CD14-positive monocyte (primary cell): ENCODE results near the gene TRPV3. TPM values are rescaled to one million over a fixed set of nuclear protein-coding genes. Genes with fewer than 3 reads are reported as not detected.

ENCODE experiments used
- DNase-seq, 3 donors: peaks; one replicate each; pipeline ENCODE4 v3.0.0-alpha.2; 2011 to 2022
- H2AFZ ChIP-seq: 2 replicates; pipeline ENCODE4 v1.6.0; 2012; ENCODE audit warnings: mild to moderate bottlenecking, low read depth, low read length, inconsistent platforms; ENCODE audit not compliant: insufficient read depth, poor library complexity, severe bottlenecking
- H3K27ac ChIP-seq, 2 donors: 1 replicate in 1 of 2; 2 replicates in 1 of 2; pipeline ENCODE4 v1.5.1; 2012 to 2013; ENCODE audit warnings: low read length in 2 of 2, control low read depth in 1 of 2, inconsistent platforms in 1 of 2, low read depth in 1 of 2, mild to moderate bottlenecking in 1 of 2
- H3K27me3 ChIP-seq, 2 donors: one replicate each; pipeline versions ENCODE4 v1.6.0 to v1.6.1; 2011 to 2013; ENCODE audit warnings: low read length in 2 of 2; ENCODE audit not compliant: control insufficient read depth in 2 of 2, insufficient read depth in 2 of 2
- H3K36me3 ChIP-seq, 2 donors: replicated peaks in 1 of 2; 1 replicate in 1 of 2; 2 replicates in 1 of 2; pipeline versions ENCODE4 v1.5.1 to v1.6.1; 2012 to 2013; ENCODE audit warnings: low read length in 2 of 2, control low read depth in 1 of 2, inconsistent platforms in 1 of 2, mild to moderate bottlenecking in 1 of 2; ENCODE audit not compliant: insufficient read depth in 2 of 2, control insufficient read depth in 1 of 2
- H3K4me1 ChIP-seq, 2 donors: 1 replicate in 1 of 2; 2 replicates in 1 of 2; pipeline versions ENCODE4 v1.5.1 to v1.6.1; 2012 to 2013; ENCODE audit warnings: low read length in 2 of 2, control low read depth in 1 of 2, inconsistent platforms in 1 of 2, mild to moderate bottlenecking in 1 of 2, moderate library complexity in 1 of 2; ENCODE audit not compliant: insufficient read depth in 2 of 2, control insufficient read depth in 1 of 2
- H3K4me2 ChIP-seq: replicated peaks from 2 replicates; pipeline ENCODE3; 2012; ENCODE audit warnings: low read length, moderate library complexity, mild to moderate bottlenecking; ENCODE audit not compliant: poor library complexity, severe bottlenecking; ENCODE audit errors: extremely low read depth
- H3K4me3 ChIP-seq, 3 experiments: fragments of 200-600 bp in 1 of 3; sonication (generic) in 1 of 3; replicated peaks in 1 of 3; 1 replicate in 2 of 3; 2 replicates in 1 of 3; pipeline ENCODE4 v1.5.1; 2011 to 2013; ENCODE audit warnings: low read length in 3 of 3, mild to moderate bottlenecking in 3 of 3, control low read depth in 2 of 3, low read depth in 2 of 3, inconsistent platforms in 1 of 3, moderate library complexity in 1 of 3
- H3K79me2 ChIP-seq: 2 replicates; pipeline ENCODE4 v1.6.0; 2012; ENCODE audit warnings: mild to moderate bottlenecking, control low read depth, inconsistent platforms, low read length, moderate library complexity; ENCODE audit not compliant: insufficient read depth
- H3K9ac ChIP-seq: 2 replicates; pipeline ENCODE4 v1.6.0; 2017; ENCODE audit warnings: low read length, mild to moderate bottlenecking; ENCODE audit not compliant: insufficient read depth, poor library complexity, severe bottlenecking
- H3K9me3 ChIP-seq, 2 donors: replicated peaks in 1 of 2; 1 replicate in 1 of 2; 2 replicates in 1 of 2; pipeline versions ENCODE4 v1.5.1 to v1.6.1; 2012 to 2013; ENCODE audit warnings: low read length in 2 of 2, control low read depth in 1 of 2; ENCODE audit not compliant: control insufficient read depth in 1 of 2, insufficient read depth in 1 of 2
- H4K20me1 ChIP-seq: 2 replicates; pipeline ENCODE4 v1.6.0; 2012; ENCODE audit warnings: mild to moderate bottlenecking, low read length, control low read depth, moderate library complexity; ENCODE audit not compliant: insufficient read depth
- H3K27ac Mint-ChIP-seq, 7 donors: one replicate each; pipeline ENCODE4 v1.8.0; 2020; ENCODE audit warnings: mild to moderate bottlenecking in 7 of 7, mixed read lengths in 7 of 7, moderate library complexity in 6 of 7, inconsistent platforms in 2 of 7
- H3K27me3 Mint-ChIP-seq, 3 donors: one replicate each; pipeline ENCODE4 v1.8.0; 2021 to 2022; ENCODE audit warnings: low read depth in 3 of 3, mild to moderate bottlenecking in 3 of 3, mixed read lengths in 3 of 3, moderate library complexity in 3 of 3, inconsistent platforms in 1 of 3
- H3K36me3 Mint-ChIP-seq, 2 donors: one replicate each; pipeline ENCODE4 v1.8.0; 2020; ENCODE audit warnings: mixed read lengths in 2 of 2, inconsistent platforms in 1 of 2, mild to moderate bottlenecking in 1 of 2
- H3K4me1 Mint-ChIP-seq: one replicate; pipeline ENCODE4 v1.8.0; 2020; ENCODE audit warnings: mild to moderate bottlenecking, mixed read lengths
- H3K4me3 Mint-ChIP-seq, 2 donors: one replicate each; pipeline ENCODE4 v1.8.0; 2020; ENCODE audit warnings: mild to moderate bottlenecking in 2 of 2, mixed read lengths in 2 of 2, moderate library complexity in 1 of 2
- H3K9me3 Mint-ChIP-seq, 7 donors: one replicate each; pipeline ENCODE4 v1.8.0; 2020 to 2022; ENCODE audit warnings: mixed read lengths in 7 of 7, mild to moderate bottlenecking in 6 of 7, moderate library complexity in 6 of 7, inconsistent platforms in 2 of 7
- WGBS: methylation state at CpG from one replicate; pipeline ENCODE4 v1.1.5; 2013; ENCODE audit warnings: missing lambda C conversion rate; ENCODE audit not compliant: insufficient coverage; 5-methylcytosine and 5-hydroxymethylcytosine counted together
- intact Hi-C, 2 donors: fragments of 100-400 bp; cut with micrococcal nuclease; formaldehyde crosslinking; loops; one replicate each; pipeline versions ENCODE4 v1.15.0 to v1.15.1; 2023
- polyA plus RNA-seq, 3 donors: library from polyadenylated mRNA; depleted of rRNA in 1 of 3; unstranded in 2 of 3; stranded (reverse) in 1 of 3; fragments of 300-500 nt in 2 of 3; fragments of >200 nt in 1 of 3; fragmentation: Illumina TruSeq in 2 of 3; gene quantifications; 1 replicate in 2 of 3; 2 replicates in 1 of 3; pipeline ENCODE4 v1.2.3, GENCODE V29; 2012 to 2021
- TF ChIP-seq, protein P1 (sequence below): fragments of 200-600 bp; IDR thresholded peaks from one replicate; pipeline ENCODE4 v1.8.0; 2022; ENCODE audit warnings: antibody characterized with exemption, mild to moderate bottlenecking

Gene TRPV3
- polyA plus RNA-seq, 3 donors = 0.01 TPM; not detected in 2

DNA sequence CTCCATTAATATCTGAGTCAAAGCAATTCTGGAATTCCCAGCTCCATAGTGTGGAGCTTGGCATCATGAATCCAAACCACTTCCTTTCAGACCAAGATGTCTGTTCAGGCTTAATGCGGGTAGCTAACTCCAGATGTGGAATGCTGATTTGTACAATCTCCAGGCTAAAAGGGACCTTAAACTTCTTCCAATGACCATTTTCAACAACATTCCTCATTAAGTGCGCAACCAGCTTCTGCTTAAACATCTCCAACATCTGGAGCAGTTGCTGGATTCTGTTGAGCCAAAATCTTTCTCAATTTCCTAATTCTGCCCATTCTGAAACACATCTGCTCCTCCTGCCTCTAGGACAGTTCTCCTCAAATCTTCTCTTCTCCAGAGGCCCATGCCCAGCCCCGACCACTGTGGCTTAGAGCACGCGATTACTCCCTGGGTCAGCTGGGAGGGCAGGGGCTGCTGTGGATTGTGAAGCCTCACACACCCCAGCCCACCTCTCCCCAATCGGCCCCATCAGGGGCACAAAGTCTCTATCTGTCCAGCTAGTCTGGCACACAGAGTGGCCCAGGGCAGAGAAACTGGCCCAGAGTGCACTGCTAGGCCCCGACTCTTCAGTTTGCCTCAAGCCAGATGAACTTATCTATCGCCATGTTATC lies 45.6 kb downstream of the TRPV3 start:
- no peak for DNase-seq
- H3K79me2 ChIP-seq = no peaks in the 10 kb centered on the region
- no peaks in the 10 kb centered on the region for H3K27me3 ChIP-seq
- H3K27ac Mint-ChIP-seq = no peak overlapping the region
- H3K4me3 ChIP-seq = no peak overlapping the region
- no peak overlapping the region for H2AFZ ChIP-seq
- H3K9me3 ChIP-seq = no peaks in the 10 kb centered on the region
- peaks cover 0 to 8% (median 0%) of the 10 kb centered on the region in 3 donors for H3K27me3 Mint-ChIP-seq
- H3K4me2 ChIP-seq = no peak overlapping the region
- no peak overlapping the region for H3K27ac ChIP-seq
- TF ChIP-seq, protein P1, sequence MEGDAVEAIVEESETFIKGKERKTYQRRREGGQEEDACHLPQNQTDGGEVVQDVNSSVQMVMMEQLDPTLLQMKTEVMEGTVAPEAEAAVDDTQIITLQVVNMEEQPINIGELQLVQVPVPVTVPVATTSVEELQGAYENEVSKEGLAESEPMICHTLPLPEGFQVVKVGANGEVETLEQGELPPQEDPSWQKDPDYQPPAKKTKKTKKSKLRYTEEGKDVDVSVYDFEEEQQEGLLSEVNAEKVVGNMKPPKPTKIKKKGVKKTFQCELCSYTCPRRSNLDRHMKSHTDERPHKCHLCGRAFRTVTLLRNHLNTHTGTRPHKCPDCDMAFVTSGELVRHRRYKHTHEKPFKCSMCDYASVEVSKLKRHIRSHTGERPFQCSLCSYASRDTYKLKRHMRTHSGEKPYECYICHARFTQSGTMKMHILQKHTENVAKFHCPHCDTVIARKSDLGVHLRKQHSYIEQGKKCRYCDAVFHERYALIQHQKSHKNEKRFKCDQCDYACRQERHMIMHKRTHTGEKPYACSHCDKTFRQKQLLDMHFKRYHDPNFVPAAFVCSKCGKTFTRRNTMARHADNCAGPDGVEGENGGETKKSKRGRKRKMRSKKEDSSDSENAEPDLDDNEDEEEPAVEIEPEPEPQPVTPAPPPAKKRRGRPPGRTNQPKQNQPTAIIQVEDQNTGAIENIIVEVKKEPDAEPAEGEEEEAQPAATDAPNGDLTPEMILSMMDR = no peak
- H4K20me1 ChIP-seq = no peaks in the 10 kb centered on the region
- peaks cover 0 to 5% (median 2%) of the 10 kb centered on the region in 7 donors for H3K9me3 Mint-ChIP-seq
- WGBS = 91% methylated on average over 6 of the region's 8 CpGs
- intact Hi-C loops = no loop called here
- H3K36me3 Mint-ChIP-seq = no peaks in the 10 kb centered on the region
- no peaks in the 10 kb centered on the region for H3K4me1 Mint-ChIP-seq
- H3K4me3 Mint-ChIP-seq = no peak overlapping the region
- no peaks in the 10 kb centered on the region for H3K36me3 ChIP-seq
- no peaks in the 10 kb centered on the region for H3K4me1 ChIP-seq
- H3K9ac ChIP-seq = no peak overlapping the region

DNA sequence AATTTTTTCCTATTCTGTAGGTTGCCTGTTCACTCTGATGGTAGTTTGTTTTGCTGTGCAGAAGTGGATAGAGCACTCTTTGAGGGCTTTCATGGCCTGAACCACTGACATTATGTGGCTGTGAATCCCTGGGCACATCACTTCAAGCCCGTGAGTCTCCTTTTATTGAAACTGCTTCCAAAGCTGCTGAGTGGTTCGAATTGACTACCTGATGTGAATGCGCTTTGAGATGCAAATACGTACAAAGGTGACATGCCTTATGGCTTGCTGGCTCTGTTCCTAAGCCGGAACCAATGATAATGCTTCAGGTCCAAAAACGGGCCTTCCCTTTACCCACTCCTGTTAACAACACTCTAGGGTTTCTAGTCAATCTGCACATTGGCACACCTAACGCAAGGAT lies 47.5 kb downstream of the TRPV3 start:
- Mint-ChIP-seq H3K9me3 (peaks cover 0 to 6% (median 1%) of the 10 kb centered on the region in 7 donors), H3K36me3 (no peaks in the 10 kb centered on the region), H3K4me3 (no peak overlapping the region), H3K27me3 (peaks cover 0 to 9% (median 3%) of the 10 kb centered on the region in 3 donors), H3K4me1 (no peaks in the 10 kb centered on the region), H3K27ac (no peak overlapping the region)
- H3K9me3 ChIP-seq = no peaks in the 10 kb centered on the region
- H3K36me3 ChIP-seq = no peaks in the 10 kb centered on the region
- H3K9ac ChIP-seq = no peak overlapping the region
- TF ChIP-seq, protein P1 = no peak
- no peak overlapping the region for H3K27ac ChIP-seq
- H3K4me3 ChIP-seq = no peak overlapping the region
- 73% methylated on average over 5 of the region's 7 CpGs for WGBS
- H3K4me2 ChIP-seq = no peak overlapping the region
- no peaks in the 10 kb centered on the region for H4K20me1 ChIP-seq
- no peaks in the 10 kb centered on the region for H3K27me3 ChIP-seq
- no peak for DNase-seq
- H3K4me1 ChIP-seq = no peaks in the 10 kb centered on the region
- H2AFZ ChIP-seq = no peak overlapping the region
- intact Hi-C loops = no loop called here
- H3K79me2 ChIP-seq = no peaks in the 10 kb centered on the region
